Measurements from ENCODE around the gene MAPKAPK2.

DNA sequence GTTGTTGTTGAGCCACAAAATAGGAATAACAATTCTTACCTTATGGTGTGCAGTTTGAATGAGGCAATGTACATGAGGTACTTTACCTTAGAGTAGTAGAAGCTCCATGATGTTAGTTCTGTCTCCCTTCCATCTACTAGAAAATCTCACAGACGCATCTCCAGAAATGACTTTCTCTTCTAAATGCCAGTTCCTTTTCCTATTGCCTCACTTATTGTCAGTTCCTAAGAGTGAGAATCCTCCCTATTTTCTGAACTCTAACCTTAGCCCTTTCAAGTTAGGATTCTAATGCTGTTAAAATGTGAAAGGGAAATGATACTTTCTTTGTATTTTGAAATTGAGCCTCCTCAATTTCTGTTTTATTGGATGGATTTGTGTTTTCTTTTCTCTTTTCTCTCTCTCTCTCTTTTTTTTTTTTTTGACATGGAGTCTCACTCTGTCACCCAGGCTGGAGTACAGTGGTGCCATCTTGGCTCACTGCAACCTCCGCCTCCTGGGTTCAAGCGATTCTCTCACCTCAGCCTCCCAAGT lies 18.6 kb upstream of the MAPKAPK2 start:
- no peak for TF ChIP-seq POLR2A (IDR thresholded peaks at IDR 0.05)
- TF ChIP-seq CTCF (IDR thresholded peaks at IDR 0.05) = no peak
- TF ChIP-seq EP300 (IDR thresholded peaks at IDR 0.05) = no peak
